H1 (cell line): Measurements from ENCODE around the gene ASCC3. TPM values are rescaled to one million over a fixed set of nuclear protein-coding genes. Genes with fewer than 3 reads are reported as not detected.

ENCODE experiments used
- HDAC2 ChIP-seq, 2 experiments: fragments of 300-600 bp in 1 of 2; sonication (generic) in 1 of 2; IDR thresholded peaks; 2 replicates each; pipeline ENCODE4 v1.6.1; 2011 to 2012; ENCODE audit warnings: low read depth in 2 of 2, low read length in 2 of 2, mild to moderate bottlenecking in 2 of 2, moderate library complexity in 2 of 2, borderline replicate concordance in 1 of 2, inconsistent platforms in 1 of 2
- JUND ChIP-seq: IDR thresholded peaks from 2 replicates; pipeline ENCODE4 v1.6.1; 2011; ENCODE audit warnings: mild to moderate bottlenecking, improper control_type of control experiment, low read length
- KDM1A ChIP-seq: fragments of 200-600, 300-600 bp; sonication (generic); IDR thresholded peaks from 2 replicates; pipeline ENCODE4 v1.7.1; 2016; ENCODE audit warnings: mild to moderate bottlenecking, low read length, borderline replicate concordance
- MAFK ChIP-seq: IDR thresholded peaks from 2 replicates; pipeline ENCODE4 v1.6.1; 2012; ENCODE audit warnings: low read depth, mild to moderate bottlenecking, improper control_type of control experiment, low read length
- NANOG ChIP-seq: IDR thresholded peaks from 2 replicates; pipeline ENCODE4 v1.6.1; 2011; ENCODE audit warnings: low read length, low read depth, mild to moderate bottlenecking, inconsistent platforms; ENCODE audit not compliant: insufficient read depth, poor library complexity, severe bottlenecking
- NRF1 ChIP-seq: IDR thresholded peaks from 2 replicates; pipeline ENCODE4 v1.6.1; 2011; ENCODE audit warnings: mild to moderate bottlenecking, low read depth, low read length, improper control_type of control experiment
- RBBP5 ChIP-seq: IDR thresholded peaks from 2 replicates; pipeline ENCODE4 v1.7.1; 2012; ENCODE audit warnings: low read depth, mild to moderate bottlenecking, inconsistent platforms, low read length, moderate library complexity, borderline replicate concordance
- SAP30 ChIP-seq: fragments of 300-600 bp; sonication (generic); IDR thresholded peaks from 2 replicates; pipeline ENCODE4 v1.7.1; 2012; ENCODE audit warnings: low read length, moderate library complexity, mild to moderate bottlenecking, inconsistent platforms; ENCODE audit not compliant: insufficient read depth, insufficient replicate concordance
- SIRT6 ChIP-seq: IDR thresholded peaks from one replicate; pipeline ENCODE4 v1.7.1; 2012; ENCODE audit warnings: low read length, inconsistent platforms
- SP4 ChIP-seq: IDR thresholded peaks from 2 replicates; pipeline ENCODE4 v1.6.1; 2012; ENCODE audit warnings: low read length, inconsistent platforms
- SRF ChIP-seq: IDR thresholded peaks from 2 replicates; pipeline ENCODE4 v1.6.1; 2011; ENCODE audit warnings: mild to moderate bottlenecking, low read depth, low read length, moderate library complexity
- polyA plus RNA-seq, 7 experiments: library from polyadenylated mRNA; depleted of rRNA in 3 of 7; stranded (reverse) in 5 of 7; unstranded in 2 of 7; fragments of >200 nt in 5 of 7; fragments of 200-250 nt in 2 of 7; gene quantifications; 1 replicate in 5 of 7; 2 replicates in 1 of 7; 4 replicates in 1 of 7; pipeline versions ENCODE4 v1.2.1 to v1.2.3, GENCODE V29; 2011 to 2013; ENCODE audit warnings: missing spikeins in 2 of 7, mixed read lengths in 2 of 7
- total RNA-seq: library from RNA; stranded (reverse); fragmentation: NEBNext Ultra II Directional; extraction: Animal tissue kit (Norgen Biotek cat#: 25700); gene quantifications from 2 replicates; pipeline ENCODE4 v1.2.1, GENCODE V29; 2021
- TF ChIP-seq, protein P1 (sequence below): fragments of 300-600 bp; sonication (generic); IDR thresholded peaks from 2 replicates; pipeline ENCODE4 v1.7.1; 2012; ENCODE audit warnings: low read length, moderate library complexity, mild to moderate bottlenecking, inconsistent platforms; ENCODE audit not compliant: insufficient replicate concordance

Gene ASCC3
- total and polyA plus RNA-seq, 2 of the 8 experiments (the other 6 are each of a cell fraction or from before 2014, with no cell fraction given) = 37.5 to 77.8 TPM

DNA sequence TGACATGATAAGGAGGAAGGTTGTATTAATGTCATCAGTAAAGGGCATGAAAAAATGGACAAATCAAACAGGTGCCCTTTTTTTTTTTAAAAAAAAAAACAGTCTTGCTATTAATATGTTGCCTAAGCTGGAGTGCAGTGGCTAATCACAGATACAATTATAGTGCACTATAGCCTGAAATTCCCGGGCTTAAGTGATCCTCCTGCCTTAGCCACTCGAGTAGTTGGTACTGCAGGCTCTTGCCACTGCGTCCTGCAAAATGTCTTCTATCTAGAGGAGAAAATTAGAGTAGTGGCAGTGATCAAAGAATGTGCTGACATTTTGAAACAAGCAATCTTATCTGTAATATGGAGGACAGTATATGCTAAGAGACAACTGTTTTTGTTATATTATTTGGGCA, 127.7 kb downstream of the ASCC3 start (continued):
- TF ChIP-seq, protein P1, sequence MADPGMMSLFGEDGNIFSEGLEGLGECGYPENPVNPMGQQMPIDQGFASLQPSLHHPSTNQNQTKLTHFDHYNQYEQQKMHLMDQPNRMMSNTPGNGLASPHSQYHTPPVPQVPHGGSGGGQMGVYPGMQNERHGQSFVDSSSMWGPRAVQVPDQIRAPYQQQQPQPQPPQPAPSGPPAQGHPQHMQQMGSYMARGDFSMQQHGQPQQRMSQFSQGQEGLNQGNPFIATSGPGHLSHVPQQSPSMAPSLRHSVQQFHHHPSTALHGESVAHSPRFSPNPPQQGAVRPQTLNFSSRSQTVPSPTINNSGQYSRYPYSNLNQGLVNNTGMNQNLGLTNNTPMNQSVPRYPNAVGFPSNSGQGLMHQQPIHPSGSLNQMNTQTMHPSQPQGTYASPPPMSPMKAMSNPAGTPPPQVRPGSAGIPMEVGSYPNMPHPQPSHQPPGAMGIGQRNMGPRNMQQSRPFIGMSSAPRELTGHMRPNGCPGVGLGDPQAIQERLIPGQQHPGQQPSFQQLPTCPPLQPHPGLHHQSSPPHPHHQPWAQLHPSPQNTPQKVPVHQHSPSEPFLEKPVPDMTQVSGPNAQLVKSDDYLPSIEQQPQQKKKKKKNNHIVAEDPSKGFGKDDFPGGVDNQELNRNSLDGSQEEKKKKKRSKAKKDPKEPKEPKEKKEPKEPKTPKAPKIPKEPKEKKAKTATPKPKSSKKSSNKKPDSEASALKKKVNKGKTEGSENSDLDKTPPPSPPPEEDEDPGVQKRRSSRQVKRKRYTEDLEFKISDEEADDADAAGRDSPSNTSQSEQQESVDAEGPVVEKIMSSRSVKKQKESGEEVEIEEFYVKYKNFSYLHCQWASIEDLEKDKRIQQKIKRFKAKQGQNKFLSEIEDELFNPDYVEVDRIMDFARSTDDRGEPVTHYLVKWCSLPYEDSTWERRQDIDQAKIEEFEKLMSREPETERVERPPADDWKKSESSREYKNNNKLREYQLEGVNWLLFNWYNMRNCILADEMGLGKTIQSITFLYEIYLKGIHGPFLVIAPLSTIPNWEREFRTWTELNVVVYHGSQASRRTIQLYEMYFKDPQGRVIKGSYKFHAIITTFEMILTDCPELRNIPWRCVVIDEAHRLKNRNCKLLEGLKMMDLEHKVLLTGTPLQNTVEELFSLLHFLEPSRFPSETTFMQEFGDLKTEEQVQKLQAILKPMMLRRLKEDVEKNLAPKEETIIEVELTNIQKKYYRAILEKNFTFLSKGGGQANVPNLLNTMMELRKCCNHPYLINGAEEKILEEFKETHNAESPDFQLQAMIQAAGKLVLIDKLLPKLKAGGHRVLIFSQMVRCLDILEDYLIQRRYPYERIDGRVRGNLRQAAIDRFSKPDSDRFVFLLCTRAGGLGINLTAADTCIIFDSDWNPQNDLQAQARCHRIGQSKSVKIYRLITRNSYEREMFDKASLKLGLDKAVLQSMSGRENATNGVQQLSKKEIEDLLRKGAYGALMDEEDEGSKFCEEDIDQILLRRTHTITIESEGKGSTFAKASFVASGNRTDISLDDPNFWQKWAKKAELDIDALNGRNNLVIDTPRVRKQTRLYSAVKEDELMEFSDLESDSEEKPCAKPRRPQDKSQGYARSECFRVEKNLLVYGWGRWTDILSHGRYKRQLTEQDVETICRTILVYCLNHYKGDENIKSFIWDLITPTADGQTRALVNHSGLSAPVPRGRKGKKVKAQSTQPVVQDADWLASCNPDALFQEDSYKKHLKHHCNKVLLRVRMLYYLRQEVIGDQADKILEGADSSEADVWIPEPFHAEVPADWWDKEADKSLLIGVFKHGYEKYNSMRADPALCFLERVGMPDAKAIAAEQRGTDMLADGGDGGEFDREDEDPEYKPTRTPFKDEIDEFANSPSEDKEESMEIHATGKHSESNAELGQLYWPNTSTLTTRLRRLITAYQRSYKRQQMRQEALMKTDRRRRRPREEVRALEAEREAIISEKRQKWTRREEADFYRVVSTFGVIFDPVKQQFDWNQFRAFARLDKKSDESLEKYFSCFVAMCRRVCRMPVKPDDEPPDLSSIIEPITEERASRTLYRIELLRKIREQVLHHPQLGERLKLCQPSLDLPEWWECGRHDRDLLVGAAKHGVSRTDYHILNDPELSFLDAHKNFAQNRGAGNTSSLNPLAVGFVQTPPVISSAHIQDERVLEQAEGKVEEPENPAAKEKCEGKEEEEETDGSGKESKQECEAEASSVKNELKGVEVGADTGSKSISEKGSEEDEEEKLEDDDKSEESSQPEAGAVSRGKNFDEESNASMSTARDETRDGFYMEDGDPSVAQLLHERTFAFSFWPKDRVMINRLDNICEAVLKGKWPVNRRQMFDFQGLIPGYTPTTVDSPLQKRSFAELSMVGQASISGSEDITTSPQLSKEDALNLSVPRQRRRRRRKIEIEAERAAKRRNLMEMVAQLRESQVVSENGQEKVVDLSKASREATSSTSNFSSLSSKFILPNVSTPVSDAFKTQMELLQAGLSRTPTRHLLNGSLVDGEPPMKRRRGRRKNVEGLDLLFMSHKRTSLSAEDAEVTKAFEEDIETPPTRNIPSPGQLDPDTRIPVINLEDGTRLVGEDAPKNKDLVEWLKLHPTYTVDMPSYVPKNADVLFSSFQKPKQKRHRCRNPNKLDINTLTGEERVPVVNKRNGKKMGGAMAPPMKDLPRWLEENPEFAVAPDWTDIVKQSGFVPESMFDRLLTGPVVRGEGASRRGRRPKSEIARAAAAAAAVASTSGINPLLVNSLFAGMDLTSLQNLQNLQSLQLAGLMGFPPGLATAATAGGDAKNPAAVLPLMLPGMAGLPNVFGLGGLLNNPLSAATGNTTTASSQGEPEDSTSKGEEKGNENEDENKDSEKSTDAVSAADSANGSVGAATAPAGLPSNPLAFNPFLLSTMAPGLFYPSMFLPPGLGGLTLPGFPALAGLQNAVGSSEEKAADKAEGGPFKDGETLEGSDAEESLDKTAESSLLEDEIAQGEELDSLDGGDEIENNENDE = no peak
- TF ChIP-seq NANOG (no peak), KDM1A (no peak), NRF1 (no peak), MAFK (no peak), HDAC2 (IDR thresholded peaks at IDR 0.05; ENCODE audit: borderline replicate concordance in 1 of 2, low read depth in 2 of 2, low read length in 2 of 2) (no peak), SP4 (no peak), JUND (no peak), SRF (no peak), RBBP5 (no peak), SIRT6 (no peak), SAP30 (no peak)
